ENCODE data around the gene SDK1. TPM values are rescaled to one million over a fixed set of nuclear protein-coding genes. Genes with fewer than 3 reads are reported as not detected.

The SDK1 gene
- total RNA-seq, 1 experiment from 2014 or later = 9.3 TPM

GRCh38 chr7:3548815-3549214, 247.8 kb downstream of the SDK1 start:
- Mint-ChIP-seq H3K27me3 (ENCODE audit: low read depth) (no peaks in the 10 kb centered on the region), H3K9me3 (no peaks in the 10 kb centered on the region), H3K27ac (peak overlapping the region; percentile 61), H3K36me3 (no peaks in the 10 kb centered on the region), H3K4me1 (peaks cover 49% of the 10 kb centered on the region), H3K4me3 (peak overlapping the region; percentile 28)
- ChIA-PET CTCF (interaction anchor here (0.7 to 1.2 kb wide), 3 partner anchors 13 to 125 kb away, joined by 3 to 4 read pairs (median 4); no protein-coding TSS in a partner anchor), POLR2A (interaction anchor here (0.5 kb wide), 1 partner anchor 555 kb away, joined by 3 read pairs; no protein-coding TSS in a partner anchor)
- DNase-seq (ENCODE audit: low spot score) = no peak
- no peak for TF ChIP-seq CREB1 (CRISPR knock-in tag; IDR thresholded peaks at IDR 0.05)
- TF ChIP-seq ZMAT4 (CRISPR knock-in tag; IDR thresholded peaks at IDR 0.05) = no peak
- TF ChIP-seq STAT6 (CRISPR knock-in tag; conservative IDR thresholded peaks at IDR 0.05; ENCODE audit: low read depth) = no peak
- TF ChIP-seq HMGA2 (CRISPR knock-in tag; IDR thresholded peaks at IDR 0.05) = no peak
- TF ChIP-seq ZNF532 (CRISPR knock-in tag; IDR thresholded peaks at IDR 0.05; ENCODE audit: borderline replicate concordance) = no peak
- no peak for TF ChIP-seq NR1H2 (CRISPR knock-in tag; IDR thresholded peaks at IDR 0.05)
- TF ChIP-seq ZNF232 (CRISPR knock-in tag; IDR thresholded peaks at IDR 0.05) = no peak
- no peak for TF ChIP-seq GABPB1 (CRISPR knock-in tag; IDR thresholded peaks at IDR 0.05)
- TF ChIP-seq CTCF (IDR thresholded peaks at IDR 0.05) = no peak
- no peak for TF ChIP-seq RELA (CRISPR knock-in tag; IDR thresholded peaks at IDR 0.05; ENCODE audit: borderline replicate concordance)
- no peak for TF ChIP-seq ZNF121 (CRISPR knock-in tag; IDR thresholded peaks at IDR 0.05)
- peak; percentile 73 for ATAC-seq

GRCh38 chr7:3549601-3550000, 248.5 kb downstream of the SDK1 start:
- Mint-ChIP-seq H3K4me3 (peak overlapping the region; percentile 28; the same call in 1 of the 2 replicates), H3K36me3 (no peaks in the 10 kb centered on the region), H3K27ac (peak overlapping the region; percentile 61), H3K4me1 (peaks cover 47% of the 10 kb centered on the region), H3K9me3 (peaks cover 2% of the 10 kb centered on the region; the same call in 1 of the 2 replicates), H3K27me3 (ENCODE audit: low read depth) (no peaks in the 10 kb centered on the region)
- CTCF ChIA-PET = no interaction called here
- TF ChIP-seq E2F1 (CRISPR knock-in tag; IDR thresholded peaks at IDR 0.05) (no peak), GRHL2 (CRISPR knock-in tag; IDR thresholded peaks at IDR 0.05; ENCODE audit: insufficient replicate concordance, severe bottlenecking) (no peak), MAX (CRISPR knock-in tag; IDR thresholded peaks at IDR 0.05) (no peak), TCF7 (CRISPR knock-in tag; IDR thresholded peaks at IDR 0.05; ENCODE audit: low read depth) (no peak), FOXJ3 (CRISPR knock-in tag; IDR thresholded peaks at IDR 0.05; ENCODE audit: borderline replicate concordance) (no peak), ZNF512 (CRISPR knock-in tag; IDR thresholded peaks at IDR 0.05; ENCODE audit: borderline replicate concordance) (no peak)
- DNase-seq (ENCODE audit: low spot score) = no peak
- no peak for ATAC-seq
- POLR2A ChIA-PET = no interaction called here

Data from WTC11 (cell line).